ENCODE measurements around the gene PRPF8. TPM values are rescaled to one million over a fixed set of nuclear protein-coding genes. Genes with fewer than 3 reads are reported as not detected.

PRPF8 gene
- total and polyA plus RNA-seq, 2 of the 13 experiments (the other 11 are each of a cell fraction or from before 2014, with no cell fraction given) = 112 to 179 TPM

DNA sequence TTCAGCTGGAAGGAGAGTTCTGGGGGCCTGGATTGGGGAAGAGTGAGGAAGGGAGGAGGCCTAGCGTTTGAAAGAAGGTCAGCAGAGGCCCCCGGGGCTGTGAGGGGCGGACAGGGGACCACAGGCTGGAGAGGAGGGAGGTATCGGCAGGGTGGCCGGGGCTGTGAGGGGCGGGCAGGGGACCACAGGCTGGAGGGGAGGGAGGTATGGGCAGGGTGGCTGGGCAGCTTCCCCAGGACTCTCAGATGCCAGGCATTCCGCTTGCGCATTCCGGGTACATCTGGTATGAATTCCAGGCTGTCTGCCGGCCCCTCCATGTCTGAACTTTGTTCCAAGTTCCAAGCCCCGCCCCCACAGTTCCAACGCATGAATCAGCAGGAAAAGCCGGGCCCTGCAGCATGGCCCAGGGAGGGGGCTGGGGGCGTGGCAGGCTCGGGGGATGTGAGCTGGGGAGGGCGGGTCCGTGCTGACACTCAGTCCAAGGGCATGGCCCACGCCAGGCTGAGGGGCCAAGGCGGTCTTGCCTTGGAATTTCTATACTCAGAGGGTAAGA is 29.8 kb upstream of the PRPF8 start (continued):
- TF ChIP-seq TRAFD1 (CRISPR knock-in tag; IDR thresholded peaks at IDR 0.05; ENCODE audit: borderline replicate concordance) (no peak), DNMT1 (CRISPR knock-in tag; IDR thresholded peaks at IDR 0.05) (no peak), SIN3A (IDR thresholded peaks at IDR 0.05; ENCODE audit: borderline replicate concordance, low read depth, low read length) (peak; percentile 96), PREB (CRISPR knock-in tag; IDR thresholded peaks at IDR 0.05) (no peak), SATB2 (CRISPR knock-in tag; IDR thresholded peaks at IDR 0.05) (no peak), MXD1 (CRISPR knock-in tag; IDR thresholded peaks at IDR 0.05) (0 out of 2 replicates have a peak, but pooled peaks have one; percentile 15), HCFC1 (IDR thresholded peaks at IDR 0.05; ENCODE audit: low read depth, low read length) (peak; percentile 19; the same call in 1 of the 2 replicates), ZNF772 (CRISPR knock-in tag; IDR thresholded peaks at IDR 0.05) (no peak), YY1 (IDR thresholded peaks at IDR 0.05; ENCODE audit: insufficient read depth, insufficient replicate concordance, low read depth, low read length) (peak; percentile 50), GLI4 (CRISPR knock-in tag; IDR thresholded peaks at IDR 0.05; ENCODE audit: borderline replicate concordance) (no peak), SRY (CRISPR knock-in tag; IDR thresholded peaks at IDR 0.05) (no peak), RXRB (CRISPR knock-in tag; IDR thresholded peaks at IDR 0.05; ENCODE audit: borderline replicate concordance) (peak; percentile 78; the same call in 1 of the 2 replicates), ZMAT5 (CRISPR knock-in tag; IDR thresholded peaks at IDR 0.05; ENCODE audit: borderline replicate concordance, low read depth) (no peak), TIGD3 (CRISPR knock-in tag; IDR thresholded peaks at IDR 0.05; ENCODE audit: borderline replicate concordance) (no peak), ZNF263 (CRISPR knock-in tag; IDR thresholded peaks at IDR 0.05) (no peak), GATAD2A (CRISPR knock-in tag; IDR thresholded peaks at IDR 0.05) (peak; percentile 28; the same call in 1 of the 2 replicates), KDM3A (CRISPR knock-in tag; IDR thresholded peaks at IDR 0.05; ENCODE audit: low read depth) (no peak; the same call in 1 of the 2 replicates), ZNF597 (CRISPR knock-in tag; IDR thresholded peaks at IDR 0.05) (no peak), RAD21 (CRISPR knock-in tag; IDR thresholded peaks at IDR 0.05) (no peak), PHB2 (IDR thresholded peaks at IDR 0.05; ENCODE audit: partially characterized antibody) (no peak), TFAP4 (IDR thresholded peaks at IDR 0.05; ENCODE audit: borderline replicate concordance, low read depth) (peak; percentile 98)
- TF ChIP-seq, protein P1, sequence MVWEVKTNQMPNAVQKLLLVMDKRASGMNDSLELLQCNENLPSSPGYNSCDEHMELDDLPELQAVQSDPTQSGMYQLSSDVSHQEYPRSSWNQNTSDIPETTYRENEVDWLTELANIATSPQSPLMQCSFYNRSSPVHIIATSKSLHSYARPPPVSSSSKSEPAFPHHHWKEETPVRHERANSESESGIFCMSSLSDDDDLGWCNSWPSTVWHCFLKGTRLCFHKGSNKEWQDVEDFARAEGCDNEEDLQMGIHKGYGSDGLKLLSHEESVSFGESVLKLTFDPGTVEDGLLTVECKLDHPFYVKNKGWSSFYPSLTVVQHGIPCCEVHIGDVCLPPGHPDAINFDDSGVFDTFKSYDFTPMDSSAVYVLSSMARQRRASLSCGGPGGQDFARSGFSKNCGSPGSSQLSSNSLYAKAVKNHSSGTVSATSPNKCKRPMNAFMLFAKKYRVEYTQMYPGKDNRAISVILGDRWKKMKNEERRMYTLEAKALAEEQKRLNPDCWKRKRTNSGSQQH (CRISPR knock-in tag; IDR thresholded peaks at IDR 0.05; ENCODE audit: low read depth) = no peak; the same call in none of the 2 replicates
